ENCODE data around the gene CACNA1A.

GRCh38 chr19:13483215-13483614 lies 23.1 kb downstream of the CACNA1A start:
- TF ChIP-seq CTCF (optimal IDR thresholded peaks at IDR 0.05 in 1 of 3, IDR thresholded peaks at IDR 0.05 in 1 of 3, conservative IDR thresholded peaks at IDR 0.05 in 1 of 3; ENCODE audit: extremely low read depth in 1 of 3, insufficient read depth in 2 of 3, low read length in 3 of 3) (no peak), EZH2 (IDR thresholded peaks at IDR 0.05; ENCODE audit: low read length) (no peak)

All from keratinocyte (primary cell).